Measurements from ENCODE around the gene YOD1.

Gene YOD1

GRCh38 chr1:207004931-207005830 lies 45.8 kb downstream of the YOD1 start:
- DNase-seq, result no peak

- DNase-seq, result no peak
These were observed 47.8 kb downstream of the YOD1 start for GRCh38 chr1:207003210-207003609.

- DNase-seq, result no peak
These were observed 48.3 kb downstream of the YOD1 start for GRCh38 chr1:207002724-207003146.

DNA sequence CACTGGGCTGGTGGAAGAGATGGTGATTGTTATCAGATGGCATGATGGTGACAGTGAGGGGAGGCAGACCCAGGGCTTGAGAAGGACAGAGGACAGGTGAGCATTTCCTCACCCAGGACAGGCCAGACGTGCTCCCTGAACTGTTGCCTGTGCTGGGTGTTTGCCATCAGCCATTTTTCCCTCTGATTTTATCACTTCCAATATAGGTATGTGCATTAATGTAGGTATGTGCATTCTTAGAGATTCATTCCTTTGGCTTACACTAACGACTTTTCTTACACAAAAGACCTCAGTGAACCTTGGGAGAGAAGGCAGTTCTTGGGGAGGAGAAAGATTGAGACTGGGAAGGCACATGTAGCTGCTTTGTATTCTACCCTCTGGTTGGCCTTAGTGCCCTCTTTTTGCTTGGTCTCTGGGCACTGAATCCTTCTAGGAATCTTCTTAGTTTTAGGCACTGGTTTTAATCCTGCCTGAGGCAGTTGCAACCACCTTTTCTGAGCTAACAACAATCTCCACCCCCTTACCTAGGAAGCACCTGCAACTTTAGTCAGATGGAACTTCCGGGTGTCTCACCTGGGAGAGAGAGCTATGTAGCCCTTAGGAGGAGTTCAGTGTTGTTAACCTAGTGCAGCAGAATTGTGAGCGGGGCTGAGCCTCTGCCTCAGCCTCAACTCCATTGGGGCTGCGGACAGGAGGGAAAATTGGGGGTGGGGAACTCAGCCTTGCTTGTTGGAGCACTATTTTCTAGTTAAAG lies 49.3 kb downstream of the YOD1 start:
- no peak for DNase-seq

DNA sequence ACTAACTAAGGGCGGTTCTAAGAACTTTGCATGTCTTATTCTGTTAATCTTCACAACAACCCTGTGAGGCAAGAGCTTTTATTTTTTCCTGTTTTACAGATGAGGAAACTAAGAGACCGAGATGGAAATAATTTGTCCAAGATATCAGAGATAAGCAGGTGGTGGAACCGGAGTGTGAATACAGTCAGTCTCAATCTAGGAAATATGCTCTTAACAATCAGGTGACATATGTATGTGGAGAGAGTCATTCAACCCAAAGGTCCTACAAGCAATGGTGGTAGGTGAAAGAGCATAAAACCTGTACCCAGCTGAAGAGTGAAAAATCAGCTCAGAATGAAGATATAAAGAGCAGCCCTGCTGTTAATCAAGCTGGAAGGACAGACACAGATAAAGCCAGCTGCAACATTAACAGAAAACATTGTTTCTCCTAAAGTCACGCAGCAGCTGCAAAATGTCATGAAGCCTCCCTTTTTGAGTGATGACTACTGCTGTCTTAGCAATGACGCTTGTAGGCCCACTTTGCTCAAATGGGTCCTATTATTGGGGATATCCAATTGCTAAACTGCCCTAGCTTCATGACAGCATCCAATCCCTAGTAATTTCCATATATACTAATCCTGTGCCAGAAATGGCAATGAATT lies 50.2 kb downstream of the YOD1 start:
- no peak for DNase-seq

- DNase-seq, result no peak
These were observed 52.2 kb downstream of the YOD1 start for GRCh38 chr1:206998816-206999215.

Data from right forelimb (tissue), 1 donor.